ENCODE measurements around the gene SMIM17. TPM values are rescaled to one million over a fixed set of nuclear protein-coding genes. Genes with fewer than 3 reads are reported as not detected.

Gene SMIM17
- total RNA-seq, 1 experiment from 2014 or later: 0.28 TPM

- Histone ChIP-seq H3K4me2 (ENCODE audit: insufficient read depth, insufficient read length, low read length) (no peak overlapping the region), H4K20me1 (ENCODE audit: control insufficient read depth, insufficient read depth, insufficient read length) (no peaks in the 10 kb centered on the region), H3K23me2 (ENCODE audit: insufficient read length, low read depth, low read length, poor library complexity, severe bottlenecking) (peaks cover 3% of the 10 kb centered on the region), H3T11ph (ENCODE audit: low read length) (no peak overlapping the region), H2BK20ac (ENCODE audit: low read depth, low read length, poor library complexity, severe bottlenecking) (no peak overlapping the region), H3K79me1 (ENCODE audit: insufficient read depth, low read depth, low read length, poor library complexity, severe bottlenecking) (no peaks in the 10 kb centered on the region), H2AFZ (ENCODE audit: low read length) (no peak overlapping the region), H4K8ac (replicated peaks; ENCODE audit: insufficient read length, low read depth, low read length) (no peak overlapping the region), H3K4me1 (ENCODE audit: insufficient read depth, low read length) (no peaks in the 10 kb centered on the region), H3K9ac (ENCODE audit: extremely low read depth, insufficient read length, low read length) (no peak overlapping the region), H2BK120ac (ENCODE audit: low read depth, low read length, poor library complexity, severe bottlenecking) (no peak overlapping the region), H3K14ac (ENCODE audit: insufficient read depth, low read length) (no peak overlapping the region), H4K5ac (ENCODE audit: insufficient read length, low read depth, low read length) (no peak overlapping the region), H3K23ac (ENCODE audit: insufficient read length, low read depth, low read length) (no peak overlapping the region), H3K79me2 (ENCODE audit: insufficient read depth, low read length) (no peaks in the 10 kb centered on the region), H2AK5ac (ENCODE audit: insufficient read length, low read length) (no peak overlapping the region), H3K9me3 (ENCODE audit: control insufficient read depth, low read depth, low read length) (peaks cover 47% of the 10 kb centered on the region), H2BK12ac (ENCODE audit: insufficient read length, low read depth, low read length) (no peak overlapping the region), H3K27me3 (ENCODE audit: insufficient read depth, low read length) (no peaks in the 10 kb centered on the region), H4K91ac (ENCODE audit: insufficient read length, low read depth, low read length) (no peak overlapping the region), H3K4ac (ENCODE audit: low read depth, low read length) (no peak overlapping the region), H3K56ac (ENCODE audit: insufficient read length, low read depth, low read length) (no peak overlapping the region), H2BK15ac (ENCODE audit: low read depth, low read length) (no peak overlapping the region), H3K27ac (ENCODE audit: insufficient read length, low read depth, low read length) (no peak overlapping the region), H3K18ac (ENCODE audit: insufficient read length, low read depth, low read length) (no peak overlapping the region), H2BK5ac (ENCODE audit: insufficient read length, low read length) (no peak overlapping the region)
- Mint-ChIP-seq H3K27me3 (ENCODE audit: low read depth) (peaks cover 4% of the 10 kb centered on the region), H3K4me3 (no peak overlapping the region), H3K36me3 (ENCODE audit: insufficient read depth in 1 of 3, low read depth in 3 of 3) (peaks cover 9 to 36% (median 14%) of the 10 kb centered on the region in 3 experiments), H3K27ac (no peak overlapping the region), H3K9me3 (peaks cover 86 to 88% of the 10 kb centered on the region in 2 experiments), H3K4me1 (no peaks in the 10 kb centered on the region)
- peak; percentile 69 for DNase-seq
- WGBS (ENCODE audit: extremely low coverage, insufficient read length, low lambda C conversion rate): no CpG with 5 or more reads among the region's 21 CpGs
- no peak for TF ChIP-seq CTCF (conservative IDR thresholded peaks at IDR 0.05)
Measured at GRCh38 chr19:56637976-56638555, 4.9 kb upstream of the SMIM17 start.
